GM12878 (cell line): ENCODE measurements around the gene IRF1. TPM values are rescaled to one million over a fixed set of nuclear protein-coding genes. Genes with fewer than 3 reads are reported as not detected.
A peak's percentile ranks its signal among the peaks of the same experiment; 100 is the strongest.

Experiments used
- ATAC-seq: fragments of 200-7000 bp; cut with Tn5 transposase; 3 replicates; pipeline ENCODE4 v1.9.1; 2020; ENCODE audit warnings: mild to moderate bottlenecking, moderate library complexity
- BruUV-seq: library from RNA; stranded (reverse); fragments of 400-500 nt; replicated peaks from 2 replicates; lab custom pipeline; 2021; lab: Mats Ljungman, UMichigan
- CTCF ChIA-PET: fragments of 300-600 bp; sonication (Branson Sonifier 250); formaldehyde crosslinking; extraction: SDS; loops from one replicate; lab custom pipeline; 2021; ENCODE audit warnings: inconsistent platforms; lab: Yijun Ruan, JAX
- POLR2A ChIA-PET: fragments of 350-600 bp; formaldehyde crosslinking; extraction: SDS; loops from one replicate; lab custom pipeline; 2021; ENCODE audit warnings: inconsistent platforms; lab: Charles Lee
- RAD21 ChIA-PET: fragments of 300-600 bp; sonication (Branson Sonifier 250); formaldehyde crosslinking; loops from one replicate; lab custom pipeline; 2023; ENCODE audit warnings: antibody characterized with exemption; ENCODE audit not compliant: unreplicated experiment; lab: Charles Lee
- SMC1A ChIA-PET: fragments of 300-600 bp; sonication (Branson Sonifier 250); formaldehyde crosslinking; loops from one replicate; lab custom pipeline; 2023; ENCODE audit not compliant: unreplicated experiment, uncharacterized antibody; lab: Charles Lee
- DNase-seq: peaks from one replicate; pipeline ENCODE4 v3.0.0-alpha.2; 2011; ENCODE audit warnings: low read depth, low spot score
- FAIRE-seq: peaks from 3 replicates; lab custom pipeline; 2011; peaks lifted over from hg19 to GRCh38; lab: Jason Lieb, UNC
- H2AFZ ChIP-seq: 2 replicates; pipeline ENCODE4 v1.6.0; 2011; ENCODE audit warnings: low read depth, low read length, control low read depth; ENCODE audit not compliant: control insufficient read depth
- H3K27ac ChIP-seq: 2 replicates; pipeline ENCODE4 v1.5.1; 2011; ENCODE audit warnings: control low read depth; ENCODE audit not compliant: control insufficient read depth, insufficient read depth
- H3K27me3 ChIP-seq, 2 experiments: replicated peaks in 1 of 2; 2 replicates each; pipeline versions ENCODE4 v1.6.0 to v1.6.1; 2011; ENCODE audit warnings: low read length in 1 of 2; ENCODE audit not compliant: control insufficient read depth in 2 of 2, insufficient read depth in 2 of 2
- H3K36me3 ChIP-seq, 2 experiments: 2 replicates each; pipeline ENCODE4 v1.5.1; 2011; ENCODE audit warnings: low read length in 1 of 2; ENCODE audit not compliant: control insufficient read depth in 2 of 2, insufficient read depth in 2 of 2
- H3K4me1 ChIP-seq: 2 replicates; pipeline ENCODE4 v1.6.1; 2011; ENCODE audit warnings: mild to moderate bottlenecking, low read length, moderate library complexity, mixed read lengths; ENCODE audit not compliant: control insufficient read depth, insufficient read depth
- H3K4me2 ChIP-seq: 2 replicates; pipeline ENCODE4 v1.6.0; 2011; ENCODE audit warnings: control low read depth; ENCODE audit not compliant: control insufficient read depth, insufficient read depth
- H3K4me3 ChIP-seq: fragments of 200-600 bp; sonication (generic); 2 replicates; pipeline ENCODE4 v1.5.1; 2016
- H3K79me2 ChIP-seq: 2 replicates; pipeline ENCODE4 v1.6.0; 2011; ENCODE audit warnings: low read length; ENCODE audit not compliant: control insufficient read depth, insufficient read depth
- H3K9ac ChIP-seq: 2 replicates; pipeline ENCODE4 v1.8.0; 2011; ENCODE audit warnings: low read length, control low read depth, mixed read lengths; ENCODE audit not compliant: control insufficient read depth, insufficient read depth
- H3K9me3 ChIP-seq: replicated peaks from 3 replicates; pipeline ENCODE4 v1.5.1; 2011; ENCODE audit warnings: mild to moderate bottlenecking, low read length; ENCODE audit not compliant: control insufficient read depth, insufficient read depth
- H4K20me1 ChIP-seq: 2 replicates; pipeline ENCODE4 v1.6.0; 2011; ENCODE audit not compliant: control insufficient read depth, insufficient read depth
- IKZF1 ChIP-seq: fragments of 450-650 bp; conservative IDR thresholded peaks from 2 replicates; pipeline ENCODE4 v1.6.1; 2017; ENCODE audit warnings: antibody characterized with exemption, mild to moderate bottlenecking
- IKZF2 ChIP-seq, 2 experiments: fragments of 450-650 bp; IDR thresholded peaks; 2 replicates each; pipeline ENCODE4 v1.6.1; 2017; ENCODE audit warnings: mild to moderate bottlenecking in 2 of 2, moderate library complexity in 2 of 2
- MLLT1 ChIP-seq: fragments of 450-650 bp; IDR thresholded peaks from 2 replicates; pipeline ENCODE4 v1.6.1; 2016; ENCODE audit warnings: mild to moderate bottlenecking
- RCOR1 ChIP-seq: conservative IDR thresholded peaks from 2 replicates; pipeline ENCODE4 v1.6.1; 2012; ENCODE audit warnings: low read depth, low read length, improper control_type of control experiment
- RFX5 ChIP-seq: IDR thresholded peaks from 2 replicates; pipeline ENCODE4 v1.6.1; 2011; ENCODE audit warnings: low read depth, low read length, improper control_type of control experiment
- ZBTB11 ChIP-seq: fragments of 450-650 bp; formaldehyde crosslinking; IDR thresholded peaks from 2 replicates; pipeline ENCODE4 v1.5.0; 2022; ENCODE audit warnings: mild to moderate bottlenecking, missing genetic modification characterization
- WGBS: methylation state at CpG from one replicate; pipeline ENCODE4 v1.1.6; 2016; ENCODE audit warnings: low lambda C conversion rate; ENCODE audit not compliant: insufficient replicate concordance, insufficient coverage; ENCODE audit errors: missing lambda C conversion rate; 5-methylcytosine and 5-hydroxymethylcytosine counted together
- in situ Hi-C: fragments of 300-500 bp; cut with MboI; formaldehyde crosslinking; loops from 9 replicates; pipeline ENCODE4 v1.14.3; 2018; ENCODE audit warnings: mixed read lengths
- intact Hi-C: fragments of 100-400 bp; cut with micrococcal nuclease; formaldehyde crosslinking; loops from one replicate; pipeline ENCODE4 v1.14.2; 2022; ENCODE audit not compliant: unreplicated experiment
- polyA plus RNA-seq, 11 experiments: library from polyadenylated mRNA; depleted of rRNA in 4 of 11; unstranded in 6 of 11; stranded (reverse) in 5 of 11; fragments of >200 nt; fragmentation: Nextera tagmentation in 4 of 11; fragmentation: Illumina TruSeq in 1 of 11; extraction: Ambion mirVana in 4 of 11; extraction: Trizol in 1 of 11; gene quantifications; 1 replicate in 1 of 11; 2 replicates in 10 of 11; pipeline versions ENCODE4 v1.2.1 to v1.2.3, GENCODE V29; 2011 to 2016; ENCODE audit warnings: inconsistent platforms in 2 of 11, missing spikeins in 2 of 11, low read depth in 1 of 11
- total RNA-seq, 4 experiments: library from RNA; depleted of rRNA in 3 of 4; stranded (reverse); fragments of >200 nt in 3 of 4; fragmentation: Illumina TruSeq in 1 of 4; extraction: Trizol in 1 of 4; gene quantifications; 2 replicates each; pipeline versions ENCODE4 v1.2.1 to v1.2.3, GENCODE V29; 2013 to 2021
- TF ChIP-seq, protein P1 (sequence below): fragments of 450-650 bp; IDR thresholded peaks from 2 replicates; pipeline ENCODE4 v1.6.1; 2016; ENCODE audit warnings: mild to moderate bottlenecking, moderate library complexity, borderline replicate concordance

Gene IRF1
- total and polyA plus RNA-seq, 10 of the 15 experiments (the other 5 are each of a cell fraction or from before 2014, with no cell fraction given), result 6.9 to 68.0 (median 49.6) TPM

- Histone ChIP-seq H3K36me3 (peaks cover 3 to 17% of the 10 kb centered on the region in 2 experiments; a peak in 3 of 4 replicates), H3K9me3 (no peaks in the 10 kb centered on the region), H4K20me1 (no peaks in the 10 kb centered on the region), H3K79me2 (peaks cover 61% of the 10 kb centered on the region), H3K27me3 (no peaks in the 10 kb centered on the region), H3K4me2 (no peak overlapping the region), H3K27ac (peak overlapping the region; percentile 13; the same call in 1 of the 2 replicates), H2AFZ (no peak overlapping the region), H3K4me1 (peaks cover 34% of the 10 kb centered on the region), H3K4me3 (no peak overlapping the region), H3K9ac (no peak overlapping the region)
- ChIA-PET CTCF (interaction anchor here (1.1 to 6.2 kb wide), 4 partner anchors 10 to 54 kb away, joined by 3 to 47 read pairs (median 10); partner anchors contain the start of gene IRF1), RAD21 (interaction anchor here (1.1 to 7.0 kb wide), 8 partner anchors 10 to 60 kb away, joined by 3 to 59 read pairs (median 16); partner anchors contain the start of gene IRF1), POLR2A (interaction anchor here (0.6 to 6.1 kb wide), 9 partner anchors 8 to 114 kb away, joined by 3 to 76 read pairs (median 5); no protein-coding TSS in a partner anchor), SMC1A (interaction anchor here (1.1 to 18.8 kb wide), 8 partner anchors 10 to 64 kb away, joined by 3 to 300 read pairs (median 6); no protein-coding TSS in a partner anchor)
- WGBS, result 94% methylated on average over 2 of the region's 2 CpGs
- no peak for DNase-seq
- FAIRE-seq, result no peak
- in situ Hi-C loops, result no loop called here
- no TSS peak for BruUV-seq
- TF ChIP-seq, protein P1, sequence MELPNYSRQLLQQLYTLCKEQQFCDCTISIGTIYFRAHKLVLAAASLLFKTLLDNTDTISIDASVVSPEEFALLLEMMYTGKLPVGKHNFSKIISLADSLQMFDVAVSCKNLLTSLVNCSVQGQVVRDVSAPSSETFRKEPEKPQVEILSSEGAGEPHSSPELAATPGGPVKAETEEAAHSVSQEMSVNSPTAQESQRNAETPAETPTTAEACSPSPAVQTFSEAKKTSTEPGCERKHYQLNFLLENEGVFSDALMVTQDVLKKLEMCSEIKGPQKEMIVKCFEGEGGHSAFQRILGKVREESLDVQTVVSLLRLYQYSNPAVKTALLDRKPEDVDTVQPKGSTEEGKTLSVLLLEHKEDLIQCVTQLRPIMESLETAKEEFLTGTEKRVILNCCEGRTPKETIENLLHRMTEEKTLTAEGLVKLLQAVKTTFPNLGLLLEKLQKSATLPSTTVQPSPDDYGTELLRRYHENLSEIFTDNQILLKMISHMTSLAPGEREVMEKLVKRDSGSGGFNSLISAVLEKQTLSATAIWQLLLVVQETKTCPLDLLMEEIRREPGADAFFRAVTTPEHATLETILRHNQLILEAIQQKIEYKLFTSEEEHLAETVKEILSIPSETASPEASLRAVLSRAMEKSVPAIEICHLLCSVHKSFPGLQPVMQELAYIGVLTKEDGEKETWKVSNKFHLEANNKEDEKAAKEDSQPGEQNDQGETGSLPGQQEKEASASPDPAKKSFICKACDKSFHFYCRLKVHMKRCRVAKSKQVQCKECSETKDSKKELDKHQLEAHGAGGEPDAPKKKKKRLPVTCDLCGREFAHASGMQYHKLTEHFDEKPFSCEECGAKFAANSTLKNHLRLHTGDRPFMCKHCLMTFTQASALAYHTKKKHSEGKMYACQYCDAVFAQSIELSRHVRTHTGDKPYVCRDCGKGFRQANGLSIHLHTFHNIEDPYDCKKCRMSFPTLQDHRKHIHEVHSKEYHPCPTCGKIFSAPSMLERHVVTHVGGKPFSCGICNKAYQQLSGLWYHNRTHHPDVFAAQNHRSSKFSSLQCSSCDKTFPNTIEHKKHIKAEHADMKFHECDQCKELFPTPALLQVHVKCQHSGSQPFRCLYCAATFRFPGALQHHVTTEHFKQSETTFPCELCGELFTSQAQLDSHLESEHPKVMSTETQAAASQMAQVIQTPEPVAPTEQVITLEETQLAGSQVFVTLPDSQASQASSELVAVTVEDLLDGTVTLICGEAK, result no peak
- TF ChIP-seq MLLT1 (no peak), RCOR1 (no peak), IKZF2 (IDR thresholded peaks at IDR 0.05) (0 out of 4 replicates have a peak, but pooled peaks of 1 of the 2 experiments have one; percentile 14), RFX5 (no peak), ZBTB11 (CRISPR knock-in tag) (no peak), IKZF1 (0 out of 2 replicates have a peak, but pooled peaks have one; percentile 23)
- peak; percentile 20 for ATAC-seq
- intact Hi-C loops, result no loop called here
These were observed 54.7 kb downstream of the IRF1 start for GRCh38 chr5:132435886-132436285.
